ENCODE measurements around the gene TELO2. TPM values are rescaled to one million over a fixed set of nuclear protein-coding genes. Genes with fewer than 3 reads are reported as not detected.

Gene TELO2
- total and polyA plus RNA-seq, 4 donors: 24.4 to 64.2 (median 42.8) TPM

- ATAC-seq (ENCODE audit: insufficient read depth, low FRiP score) (no peak), DNase-seq (no peak)
- Histone ChIP-seq H3K27me3 (ENCODE audit: control insufficient read depth in 3 of 3, insufficient read depth in 3 of 3, low read length in 2 of 3) (no peaks in the 10 kb centered on the region), H3K36me3 (ENCODE audit: control insufficient read depth in 4 of 4, insufficient read depth in 4 of 4, low read length in 4 of 4) (peaks cover 0 to 59% (median 19%) of the 10 kb centered on the region in 4 donors), H3K4me1 (ENCODE audit: control insufficient read depth in 5 of 5, insufficient read depth in 5 of 5, low read length in 5 of 5) (peaks cover 0 to 52% (median 6%) of the 10 kb centered on the region in 5 donors), H3K4me3 (peak overlapping the region; percentile 82), H3K27ac (ENCODE audit: low read depth in 1 of 2, low read length in 1 of 2) (peak overlapping the region; percentile 22 to 78), H3K9me3 (ENCODE audit: control insufficient read depth in 4 of 4, insufficient read depth in 3 of 4, low read length in 3 of 4) (no peaks in the 10 kb centered on the region), H3K9ac (ENCODE audit: insufficient read depth in 1 of 2, low read length in 2 of 2) (no peak overlapping the region)
- 71 to 74% methylated on average over 27 of the region's 27 CpGs for WGBS, 2 donors
- TF ChIP-seq, protein P1, sequence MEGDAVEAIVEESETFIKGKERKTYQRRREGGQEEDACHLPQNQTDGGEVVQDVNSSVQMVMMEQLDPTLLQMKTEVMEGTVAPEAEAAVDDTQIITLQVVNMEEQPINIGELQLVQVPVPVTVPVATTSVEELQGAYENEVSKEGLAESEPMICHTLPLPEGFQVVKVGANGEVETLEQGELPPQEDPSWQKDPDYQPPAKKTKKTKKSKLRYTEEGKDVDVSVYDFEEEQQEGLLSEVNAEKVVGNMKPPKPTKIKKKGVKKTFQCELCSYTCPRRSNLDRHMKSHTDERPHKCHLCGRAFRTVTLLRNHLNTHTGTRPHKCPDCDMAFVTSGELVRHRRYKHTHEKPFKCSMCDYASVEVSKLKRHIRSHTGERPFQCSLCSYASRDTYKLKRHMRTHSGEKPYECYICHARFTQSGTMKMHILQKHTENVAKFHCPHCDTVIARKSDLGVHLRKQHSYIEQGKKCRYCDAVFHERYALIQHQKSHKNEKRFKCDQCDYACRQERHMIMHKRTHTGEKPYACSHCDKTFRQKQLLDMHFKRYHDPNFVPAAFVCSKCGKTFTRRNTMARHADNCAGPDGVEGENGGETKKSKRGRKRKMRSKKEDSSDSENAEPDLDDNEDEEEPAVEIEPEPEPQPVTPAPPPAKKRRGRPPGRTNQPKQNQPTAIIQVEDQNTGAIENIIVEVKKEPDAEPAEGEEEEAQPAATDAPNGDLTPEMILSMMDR (IDR thresholded peaks at IDR 0.05; ENCODE audit: control extremely low read depth, extremely low read depth): no peak
Measured at GRCh38 chr16:1537138-1537577, 44.0 kb downstream of the TELO2 start.

GRCh38 chr16:1537763-1538289, 44.7 kb downstream of the TELO2 start:
- ATAC-seq (ENCODE audit: insufficient read depth, low FRiP score) (no peak), DNase-seq (no peak)
- no peaks in the 10 kb centered on the region for H3K9me3 ChIP-seq (ENCODE audit: control insufficient read depth in 4 of 4, insufficient read depth in 3 of 4, low read length in 3 of 4)
- H3K27me3 ChIP-seq (ENCODE audit: control insufficient read depth in 3 of 3, insufficient read depth in 3 of 3, low read length in 2 of 3): no peaks in the 10 kb centered on the region
- H3K9ac ChIP-seq (ENCODE audit: insufficient read depth in 1 of 2, low read length in 2 of 2): no peak overlapping the region
- peaks cover 0 to 64% (median 24%) of the 10 kb centered on the region in 4 donors for H3K36me3 ChIP-seq (ENCODE audit: control insufficient read depth in 4 of 4, insufficient read depth in 4 of 4, low read length in 4 of 4)
- TF ChIP-seq, protein P1 (IDR thresholded peaks at IDR 0.05; ENCODE audit: control extremely low read depth, extremely low read depth): no peak
- no peak overlapping the region for H3K4me3 ChIP-seq
- H3K27ac ChIP-seq (ENCODE audit: low read depth in 1 of 2, low read length in 1 of 2): peak overlapping the region in 1 of 2 donors; percentile 78
- peaks cover 0 to 48% (median 0%) of the 10 kb centered on the region in 5 donors for H3K4me1 ChIP-seq (ENCODE audit: control insufficient read depth in 5 of 5, insufficient read depth in 5 of 5, low read length in 5 of 5)
- WGBS, 2 donors: 49 to 56% methylated on average over 26 of the region's 26 CpGs

DNA sequence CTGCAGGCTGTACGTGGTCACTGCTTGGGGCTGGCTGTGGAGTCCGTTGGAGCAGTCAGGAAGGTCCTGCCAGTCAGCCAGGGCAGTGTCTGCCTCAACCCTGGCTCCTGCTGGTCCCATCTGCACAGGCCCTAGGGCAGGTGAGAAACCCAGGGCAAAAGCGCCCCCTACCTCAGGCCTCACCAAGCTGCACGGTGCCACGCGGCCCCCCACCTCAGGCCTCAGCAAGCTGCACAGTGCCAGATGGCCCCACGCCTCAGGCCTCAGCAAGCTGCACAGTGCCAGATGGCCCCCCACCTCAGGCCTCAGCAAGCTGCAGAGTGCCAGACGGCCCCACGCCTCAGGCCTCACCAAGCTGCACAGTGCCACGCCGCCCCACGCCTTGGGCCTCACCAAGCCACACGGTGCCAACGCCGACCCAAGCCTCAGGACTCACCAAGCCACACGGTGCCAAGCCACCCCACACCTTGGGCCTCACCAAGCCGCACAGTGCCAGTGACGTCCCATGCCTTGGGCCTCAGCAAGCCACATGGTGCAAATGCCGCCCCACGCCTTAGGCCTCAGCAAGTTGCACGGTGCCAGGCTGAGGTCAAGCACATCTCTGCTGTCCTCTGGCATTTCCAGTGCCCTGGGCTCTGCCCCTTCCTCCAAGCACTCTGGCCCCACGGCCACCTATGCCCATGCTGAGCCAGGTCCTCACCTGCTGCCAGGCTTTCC, 45.8 kb downstream of the TELO2 start:
- H3K27ac ChIP-seq (ENCODE audit: low read depth in 1 of 2, low read length in 1 of 2): peak overlapping the region in 1 of 2 donors; percentile 78
- DNase-seq: no peak
- no peak overlapping the region for H3K4me3 ChIP-seq
- TF ChIP-seq, protein P1 (IDR thresholded peaks at IDR 0.05; ENCODE audit: control extremely low read depth, extremely low read depth): no peak
- no peaks in the 10 kb centered on the region for H3K9me3 ChIP-seq (ENCODE audit: control insufficient read depth in 4 of 4, insufficient read depth in 3 of 4, low read length in 3 of 4)
- ATAC-seq (ENCODE audit: insufficient read depth, low FRiP score): no peak
- no peaks in the 10 kb centered on the region for H3K27me3 ChIP-seq (ENCODE audit: control insufficient read depth in 3 of 3, insufficient read depth in 3 of 3, low read length in 2 of 3)
- H3K4me1 ChIP-seq (ENCODE audit: control insufficient read depth in 5 of 5, insufficient read depth in 5 of 5, low read length in 5 of 5): peaks cover 0 to 37% (median 0%) of the 10 kb centered on the region in 5 donors
- peaks cover 0 to 64% (median 25%) of the 10 kb centered on the region in 4 donors for H3K36me3 ChIP-seq (ENCODE audit: control insufficient read depth in 4 of 4, insufficient read depth in 4 of 4, low read length in 4 of 4)
- 81 to 85% methylated on average over 22 of the region's 22 CpGs for WGBS, 2 donors
- no peak overlapping the region for H3K9ac ChIP-seq (ENCODE audit: insufficient read depth in 1 of 2, low read length in 2 of 2)

All from lung (tissue), 12 donors.